Astrocyte (in vitro differentiated cells and primary cell): ENCODE results near the gene RGS17.

Experiments used
- EZH2 ChIP-seq: IDR thresholded peaks from 2 replicates; pipeline ENCODE4 v1.6.1; 2012; ENCODE audit warnings: mild to moderate bottlenecking, low read length, inconsistent platforms; ENCODE audit not compliant: insufficient read depth
- TF ChIP-seq, protein P1 (sequence below): IDR thresholded peaks from 2 replicates; pipeline ENCODE4 v1.5.1; 2011; ENCODE audit warnings: low read depth, mild to moderate bottlenecking, inconsistent platforms, low read length, moderate library complexity; ENCODE audit not compliant: insufficient read depth

DNA sequence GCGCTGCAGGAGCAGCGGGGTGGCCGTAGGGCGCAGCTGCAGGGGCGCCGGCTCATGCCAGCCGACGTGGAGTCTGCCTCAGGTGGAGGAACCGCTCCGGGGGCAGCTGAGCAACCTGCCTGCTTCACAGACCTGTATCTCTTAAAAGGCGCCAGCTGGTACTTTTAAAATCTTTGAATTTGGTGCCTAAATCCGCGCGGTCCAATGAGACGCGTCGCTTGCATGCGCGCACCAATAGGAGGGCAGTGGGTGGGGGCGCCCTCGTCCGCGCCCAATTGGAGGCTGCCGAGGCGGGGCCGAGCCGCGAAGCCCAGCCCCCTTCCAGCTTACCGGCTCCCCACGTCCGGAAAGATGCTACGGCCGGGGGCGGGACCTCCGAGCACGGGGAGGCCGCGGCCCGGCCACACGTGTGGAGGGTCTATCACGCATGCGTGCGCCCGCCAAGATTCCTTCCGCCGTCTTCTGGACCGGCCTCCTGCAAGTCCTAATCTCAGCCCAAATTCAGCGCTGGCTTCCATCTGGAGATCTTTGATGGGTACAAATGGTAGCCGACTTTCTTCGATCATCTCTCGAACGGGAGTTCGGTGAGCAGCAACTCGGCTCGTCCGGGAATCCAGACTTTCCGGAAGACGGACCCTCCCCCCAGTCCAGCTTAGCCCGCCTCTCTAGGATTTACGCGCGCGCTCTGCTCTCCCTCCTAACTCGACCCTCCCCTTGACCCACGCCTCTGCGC, 148.0 kb downstream of the RGS17 start, which contains the start of gene FBXO5:
- TF ChIP-seq EZH2 = no peak
- TF ChIP-seq, protein P1, sequence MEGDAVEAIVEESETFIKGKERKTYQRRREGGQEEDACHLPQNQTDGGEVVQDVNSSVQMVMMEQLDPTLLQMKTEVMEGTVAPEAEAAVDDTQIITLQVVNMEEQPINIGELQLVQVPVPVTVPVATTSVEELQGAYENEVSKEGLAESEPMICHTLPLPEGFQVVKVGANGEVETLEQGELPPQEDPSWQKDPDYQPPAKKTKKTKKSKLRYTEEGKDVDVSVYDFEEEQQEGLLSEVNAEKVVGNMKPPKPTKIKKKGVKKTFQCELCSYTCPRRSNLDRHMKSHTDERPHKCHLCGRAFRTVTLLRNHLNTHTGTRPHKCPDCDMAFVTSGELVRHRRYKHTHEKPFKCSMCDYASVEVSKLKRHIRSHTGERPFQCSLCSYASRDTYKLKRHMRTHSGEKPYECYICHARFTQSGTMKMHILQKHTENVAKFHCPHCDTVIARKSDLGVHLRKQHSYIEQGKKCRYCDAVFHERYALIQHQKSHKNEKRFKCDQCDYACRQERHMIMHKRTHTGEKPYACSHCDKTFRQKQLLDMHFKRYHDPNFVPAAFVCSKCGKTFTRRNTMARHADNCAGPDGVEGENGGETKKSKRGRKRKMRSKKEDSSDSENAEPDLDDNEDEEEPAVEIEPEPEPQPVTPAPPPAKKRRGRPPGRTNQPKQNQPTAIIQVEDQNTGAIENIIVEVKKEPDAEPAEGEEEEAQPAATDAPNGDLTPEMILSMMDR = no peak
